T-cell (primary cell): ENCODE measurements around the gene PKD1L1. TPM values are rescaled to one million over a fixed set of nuclear protein-coding genes. Genes with fewer than 3 reads are reported as not detected.

Experiments used
- ATAC-seq, 4 experiments: fragments of 200-7000 bp in 3 of 4; fragments of 150-1000 bp in 1 of 4; cut with Tn5 transposase; replicated peaks in 1 of 4; 1 replicate in 3 of 4; 2 replicates in 1 of 4; pipeline ENCODE4 v1.10.0; 2021; ENCODE audit warnings: moderate library complexity in 3 of 4, mild to moderate bottlenecking in 2 of 4, moderate number of reproducible peaks in 1 of 4
- CTCF ChIA-PET, 2 donors: fragments of 300-600 bp; sonication (Branson Sonifier 250); formaldehyde crosslinking; loops; one replicate each; lab custom pipeline; 2022; ENCODE audit warnings: antibody characterized with exemption in 2 of 2; lab: Charles Lee
- POLR2A ChIA-PET, 2 donors: fragments of 300-600 bp; sonication (Branson Sonifier 250); formaldehyde crosslinking; loops; one replicate each; lab custom pipeline; 2022; ENCODE audit warnings: antibody characterized with exemption in 2 of 2; lab: Charles Lee
- DNase-seq, 35 experiments: peaks; one replicate each; pipeline versions ENCODE4 v3.0.0 to v3.0.0-alpha.2; 2013 to 2023
- H3K27ac ChIP-seq: one replicate; pipeline ENCODE4 v1.5.1; 2013; ENCODE audit warnings: low read length
- H3K27me3 ChIP-seq, 2 experiments: replicated peaks in 1 of 2; 1 replicate in 1 of 2; 2 replicates in 1 of 2; pipeline versions ENCODE4 v1.6.1 to v1.7.0; 2013; ENCODE audit warnings: low read length in 1 of 2, mixed read lengths in 1 of 2; ENCODE audit not compliant: control insufficient read depth in 2 of 2, insufficient read depth in 2 of 2; ENCODE audit errors: extremely low read depth in 1 of 2
- H3K36me3 ChIP-seq, 2 donors: 1 replicate in 1 of 2; 2 replicates in 1 of 2; pipeline versions ENCODE4 v1.6.1 to v1.7.0; 2013; ENCODE audit warnings: low read length in 1 of 2; ENCODE audit not compliant: control insufficient read depth in 2 of 2, insufficient read depth in 1 of 2; ENCODE audit errors: extremely low read depth in 1 of 2
- H3K4me1 ChIP-seq, 2 experiments: 1 replicate in 1 of 2; 2 replicates in 1 of 2; pipeline versions ENCODE4 v1.6.1 to v1.7.0; 2013; ENCODE audit warnings: low read length in 2 of 2, mixed read lengths in 1 of 2; ENCODE audit not compliant: insufficient read depth in 2 of 2, control insufficient read depth in 1 of 2; ENCODE audit errors: extremely low read depth in 1 of 2
- H3K4me3 ChIP-seq, 2 donors: 1 replicate in 1 of 2; 2 replicates in 1 of 2; pipeline versions ENCODE4 v1.5.1 to v1.7.0; 2013; ENCODE audit warnings: mild to moderate bottlenecking in 2 of 2, low read length in 1 of 2, moderate library complexity in 1 of 2; ENCODE audit not compliant: control insufficient read depth in 1 of 2; ENCODE audit errors: extremely low read depth in 1 of 2
- H3K9me3 ChIP-seq: 2 replicates; pipeline ENCODE4 v1.7.0; 2013
- H3K27ac Mint-ChIP-seq, 2 donors: one replicate each; pipeline ENCODE4 v1.8.0; 2020 to 2021; ENCODE audit warnings: mild to moderate bottlenecking in 2 of 2, mixed read lengths in 2 of 2
- H3K27me3 Mint-ChIP-seq, 2 donors: one replicate each; pipeline ENCODE4 v1.8.0; 2021 to 2022; ENCODE audit warnings: mixed read lengths in 2 of 2
- H3K36me3 Mint-ChIP-seq: one replicate; pipeline ENCODE4 v1.8.0; 2021; ENCODE audit warnings: mixed read lengths
- H3K4me1 Mint-ChIP-seq, 3 donors: one replicate each; pipeline ENCODE4 v1.8.0; 2020 to 2022; ENCODE audit warnings: mixed read lengths in 3 of 3, mild to moderate bottlenecking in 1 of 3
- H3K4me3 Mint-ChIP-seq, 3 donors: one replicate each; pipeline ENCODE4 v1.8.0; 2020 to 2022; ENCODE audit warnings: mild to moderate bottlenecking in 3 of 3, mixed read lengths in 3 of 3, moderate library complexity in 3 of 3
- H3K9me3 Mint-ChIP-seq, 3 donors: one replicate each; pipeline ENCODE4 v1.8.0; 2020 to 2022; ENCODE audit warnings: mixed read lengths in 3 of 3
- WGBS: methylation state at CpG from one replicate; pipeline ENCODE4 v1.1.5; 2013; ENCODE audit warnings: missing lambda C conversion rate; ENCODE audit not compliant: insufficient coverage; 5-methylcytosine and 5-hydroxymethylcytosine counted together
- total RNA-seq, 35 experiments: library from RNA in 6 of 35; stranded (reverse) in 6 of 35; fragments of 120-200 nt in 1 of 35; gene quantifications; one replicate each; pipeline versions ENCODE4 v1.2.1 to v1.2.4 and lab custom pipeline; 2013 to 2026

PKD1L1 gene
- total RNA-seq, 5 donors from 2014 or later (not counting 1 experiment from before 2014, with no cell fraction given), result 0.30 to 0.76 (median 0.38) TPM

DNA sequence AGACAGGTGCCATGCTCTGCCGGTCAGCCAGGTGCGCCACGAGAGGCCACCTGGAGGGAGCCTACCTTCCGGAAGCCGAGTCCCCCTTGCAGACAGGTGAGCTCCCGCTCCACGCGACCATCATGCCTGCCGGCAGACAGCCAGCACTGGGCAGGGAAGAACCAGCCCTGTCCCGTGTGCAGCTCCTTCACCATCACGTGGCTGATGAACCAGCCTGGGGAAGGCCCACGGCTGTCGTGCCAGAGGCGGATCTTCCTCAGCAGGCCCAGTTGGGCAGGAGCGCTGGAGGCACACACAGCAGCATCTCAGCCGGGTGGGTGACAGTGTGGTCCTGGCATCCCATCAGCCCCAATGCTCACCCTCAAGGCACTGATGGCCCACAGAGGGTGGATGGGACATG is 108.9 kb downstream of the PKD1L1 start:
- 92% methylated on average over 16 of the region's 16 CpGs for WGBS
- no peaks in the 10 kb centered on the region for H3K4me1 Mint-ChIP-seq

DNA sequence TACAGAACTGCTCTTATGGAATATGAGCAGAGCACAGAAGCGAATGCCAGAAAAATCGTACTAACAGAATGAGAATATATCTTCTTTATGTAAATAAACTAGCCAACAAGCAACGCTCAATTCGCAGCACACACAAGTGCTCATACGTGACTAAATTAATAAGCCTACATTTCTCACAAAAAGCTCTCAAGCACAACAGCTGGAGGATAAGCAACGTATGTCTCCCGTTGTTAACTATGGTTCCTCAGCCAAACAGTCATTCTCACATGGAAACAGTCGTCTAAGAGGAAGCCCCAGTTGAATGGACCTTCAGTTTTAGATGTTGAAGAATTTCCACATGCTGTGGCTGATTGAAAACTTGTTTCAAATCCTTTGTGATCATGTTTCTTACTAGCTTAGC is 110.4 kb downstream of the PKD1L1 start:
- Histone ChIP-seq H3K4me3 (no peak overlapping the region), H3K9me3 (no peaks in the 10 kb centered on the region), H3K27ac (no peak overlapping the region), H3K36me3 (no peaks in the 10 kb centered on the region), H3K27me3 (peaks cover 0 to 2% of the 10 kb centered on the region in 2 experiments), H3K4me1 (no peaks in the 10 kb centered on the region)
- ATAC-seq (no peak), DNase-seq (no peak)
- Mint-ChIP-seq H3K4me3 (no peak overlapping the region), H3K36me3 (no peaks in the 10 kb centered on the region), H3K9me3 (no peaks in the 10 kb centered on the region), H3K27ac (no peak overlapping the region), H3K27me3 (no peaks in the 10 kb centered on the region), H3K4me1 (no peaks in the 10 kb centered on the region)
- ChIA-PET CTCF (no interaction called here), POLR2A (no interaction called here)
- 95% methylated on average over 3 of the region's 8 CpGs for WGBS

More for the DNA sequence above, 108.9 kb downstream of the PKD1L1 start:
- H3K36me3 Mint-ChIP-seq, result no peaks in the 10 kb centered on the region
- Histone ChIP-seq H3K9me3 (no peaks in the 10 kb centered on the region), H3K36me3 (no peaks in the 10 kb centered on the region), H3K4me3 (no peak overlapping the region), H3K4me1 (no peaks in the 10 kb centered on the region), H3K27ac (no peak overlapping the region), H3K27me3 (peaks cover 0 to 8% of the 10 kb centered on the region in 2 experiments)
- H3K9me3 Mint-ChIP-seq, result no peaks in the 10 kb centered on the region
- no peak overlapping the region for H3K4me3 Mint-ChIP-seq
- ChIA-PET POLR2A (no interaction called here), CTCF (no interaction called here)
- ATAC-seq (no peak), DNase-seq (no peak)
- no peak overlapping the region for H3K27ac Mint-ChIP-seq
- H3K27me3 Mint-ChIP-seq, result no peaks in the 10 kb centered on the region

DNA sequence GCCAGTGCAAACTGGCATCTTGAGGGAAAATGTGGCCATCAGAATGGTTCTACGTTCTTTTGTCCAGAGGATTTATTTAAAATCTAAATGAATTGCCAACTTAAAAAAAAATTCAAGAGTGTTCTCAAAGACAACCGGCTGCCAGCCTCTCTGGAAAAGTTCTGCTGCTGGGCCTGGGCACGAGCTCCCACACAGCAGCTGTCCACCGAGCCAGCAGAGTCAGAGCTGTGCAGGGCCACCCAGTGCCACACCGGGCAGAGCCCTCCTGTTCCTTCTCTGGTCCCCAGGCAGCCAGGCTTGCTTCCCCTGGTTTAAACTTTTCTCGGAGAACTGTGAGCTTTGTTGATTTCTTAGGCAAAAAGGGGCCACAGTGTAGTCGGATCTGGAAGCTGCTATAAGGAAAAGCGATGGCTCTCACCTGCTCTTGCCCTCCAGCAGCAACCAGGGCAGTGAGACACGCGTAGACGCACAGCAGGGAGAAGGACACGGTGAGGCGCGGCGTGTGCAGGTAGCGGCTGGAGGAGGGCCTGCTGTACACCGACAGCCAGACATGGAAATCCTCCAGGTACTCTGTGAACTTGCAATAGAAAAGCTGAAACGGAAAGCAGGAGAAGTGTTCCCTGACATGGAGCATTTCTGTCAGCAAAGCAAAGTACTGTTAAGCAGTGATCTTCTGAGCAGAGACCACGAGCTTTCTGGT is 111.6 kb downstream of the PKD1L1 start:
- H3K4me1 Mint-ChIP-seq, result no peaks in the 10 kb centered on the region
- CTCF ChIA-PET, result no interaction called here
- WGBS, result 86% methylated on average over 17 of the region's 19 CpGs

DNA sequence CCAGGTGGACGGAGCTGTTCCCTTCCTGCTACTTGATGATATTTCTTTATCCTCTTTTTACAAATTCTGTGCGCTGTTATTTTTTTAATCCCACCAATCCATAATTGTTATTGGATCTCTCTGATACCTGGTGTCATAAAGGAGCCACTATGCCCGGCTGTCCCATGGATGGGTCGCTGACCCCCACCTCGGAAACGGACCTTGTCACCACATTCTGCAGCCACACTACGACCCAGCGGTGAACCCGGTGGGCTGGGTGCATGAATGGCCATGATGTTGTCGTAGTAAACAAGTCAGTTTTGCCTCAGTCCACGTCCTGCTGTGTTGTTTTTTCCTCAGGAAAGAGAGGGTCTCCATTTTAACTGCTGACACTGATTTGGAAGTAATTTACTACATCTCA is 112.2 kb downstream of the PKD1L1 start:
- H3K27me3 Mint-ChIP-seq, result no peaks in the 10 kb centered on the region
- no peaks in the 10 kb centered on the region for H3K4me1 ChIP-seq
- no peaks in the 10 kb centered on the region for H3K36me3 Mint-ChIP-seq
- WGBS, result 80% methylated on average over 6 of the region's 11 CpGs
- no peaks in the 10 kb centered on the region for H3K9me3 Mint-ChIP-seq
- H3K4me1 Mint-ChIP-seq, result no peaks in the 10 kb centered on the region
- CTCF ChIA-PET, result no interaction called here
- no peak overlapping the region for H3K4me3 ChIP-seq
- H3K27ac Mint-ChIP-seq, result no peak overlapping the region
- H3K9me3 ChIP-seq, result no peaks in the 10 kb centered on the region
- no peak for DNase-seq
- H3K36me3 ChIP-seq, result no peaks in the 10 kb centered on the region
- no peak overlapping the region for H3K27ac ChIP-seq
- no peak for ATAC-seq
- POLR2A ChIA-PET, result no interaction called here
- no peak overlapping the region for H3K4me3 Mint-ChIP-seq
- peaks cover 0 to 2% of the 10 kb centered on the region in 2 experiments for H3K27me3 ChIP-seq

More for the DNA sequence above, 111.6 kb downstream of the PKD1L1 start:
- Mint-ChIP-seq H3K36me3 (no peaks in the 10 kb centered on the region), H3K9me3 (no peaks in the 10 kb centered on the region), H3K27me3 (no peaks in the 10 kb centered on the region), H3K4me3 (no peak overlapping the region), H3K27ac (no peak overlapping the region)
- POLR2A ChIA-PET, result no interaction called here
- H3K9me3 ChIP-seq, result no peaks in the 10 kb centered on the region
- ATAC-seq (no peak), DNase-seq (no peak)
- H3K4me3 ChIP-seq, result no peak overlapping the region
- no peaks in the 10 kb centered on the region for H3K4me1 ChIP-seq
- H3K27ac ChIP-seq, result no peak overlapping the region
- H3K36me3 ChIP-seq, result no peaks in the 10 kb centered on the region
- H3K27me3 ChIP-seq, result peaks cover 0 to 2% of the 10 kb centered on the region in 2 experiments

DNA sequence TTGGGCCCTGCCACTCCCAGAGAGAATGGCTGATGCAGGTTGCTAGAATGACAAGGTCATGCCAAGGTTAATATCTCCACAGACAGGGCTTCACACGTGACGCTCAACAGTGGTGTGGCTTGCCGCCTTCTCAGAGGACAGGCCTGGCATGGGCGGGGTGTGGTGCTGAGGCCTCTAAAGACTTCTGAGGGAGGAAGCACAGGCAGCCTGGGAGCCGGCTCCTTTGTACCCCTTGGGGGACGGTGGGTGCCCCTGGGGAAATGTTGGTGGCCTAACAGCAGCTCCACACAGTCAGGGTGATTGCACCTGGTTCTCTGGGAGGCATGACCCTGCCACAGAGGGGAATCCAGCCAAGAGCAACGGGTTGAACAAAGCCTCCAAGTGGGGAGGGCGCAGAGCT is 115.1 kb downstream of the PKD1L1 start:
- Histone ChIP-seq H3K4me3 (no peak overlapping the region), H3K27me3 (peaks cover 0 to 9% of the 10 kb centered on the region in 2 experiments), H3K9me3 (no peaks in the 10 kb centered on the region), H3K4me1 (no peaks in the 10 kb centered on the region), H3K27ac (no peak overlapping the region), H3K36me3 (no peaks in the 10 kb centered on the region)
- Mint-ChIP-seq H3K27ac (no peak overlapping the region), H3K27me3 (no peaks in the 10 kb centered on the region), H3K4me1 (no peaks in the 10 kb centered on the region), H3K36me3 (no peaks in the 10 kb centered on the region), H3K9me3 (no peaks in the 10 kb centered on the region), H3K4me3 (no peak overlapping the region)
- WGBS, result 79% methylated on average over 6 of the region's 8 CpGs
- ATAC-seq (no peak), DNase-seq (no peak)
- CTCF ChIA-PET, result no interaction called here
- POLR2A ChIA-PET, result no interaction called here

DNA sequence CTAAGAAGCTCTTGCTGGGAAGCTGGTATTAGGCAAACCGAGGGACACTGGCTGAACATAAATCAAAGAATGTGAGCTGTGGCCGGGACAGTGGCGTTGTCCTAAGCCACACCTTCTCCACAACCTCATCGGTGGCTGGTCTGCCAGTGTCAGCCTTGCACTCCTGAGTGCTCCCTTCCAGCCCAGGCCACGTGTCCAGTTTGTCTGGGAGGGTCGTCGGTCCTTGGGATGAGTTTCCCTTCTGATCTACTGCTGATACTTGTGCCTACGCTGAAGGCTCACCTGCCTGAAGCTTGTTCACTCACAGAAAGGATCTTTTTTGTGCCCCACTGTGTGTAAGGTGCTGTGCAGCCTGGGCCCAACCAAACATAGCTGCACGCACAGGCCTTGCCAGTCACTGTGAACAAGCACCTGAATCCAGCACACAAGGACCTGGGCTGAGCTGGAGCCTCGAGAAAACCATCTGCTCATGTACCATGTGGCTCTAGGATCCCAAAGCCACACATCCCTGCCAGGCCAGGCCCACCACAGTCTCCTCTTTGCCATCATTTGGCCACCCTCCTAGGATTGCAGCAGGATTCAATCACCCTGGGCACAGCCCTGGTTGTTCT is 116.1 kb downstream of the PKD1L1 start:
- H3K36me3 ChIP-seq, result no peaks in the 10 kb centered on the region
- ATAC-seq (no peak), DNase-seq (no peak)
- no peak overlapping the region for H3K4me3 ChIP-seq
- Mint-ChIP-seq H3K4me3 (no peak overlapping the region), H3K9me3 (no peaks in the 10 kb centered on the region), H3K36me3 (no peaks in the 10 kb centered on the region), H3K4me1 (no peaks in the 10 kb centered on the region), H3K27me3 (peaks cover 3 to 4% of the 10 kb centered on the region in 2 donors), H3K27ac (no peak overlapping the region)
- H3K27ac ChIP-seq, result no peak overlapping the region
- ChIA-PET POLR2A (no interaction called here), CTCF (interaction anchor here in 1 of 2 donors (0.6 kb wide), 1 partner anchor 681 kb away, joined by 3 read pairs; no protein-coding TSS in a partner anchor)
- 67% methylated on average over 10 of the region's 10 CpGs for WGBS
- H3K27me3 ChIP-seq, result peaks cover 0 to 12% of the 10 kb centered on the region in 2 experiments
- H3K9me3 ChIP-seq, result no peaks in the 10 kb centered on the region
- H3K4me1 ChIP-seq, result no peaks in the 10 kb centered on the region
